HG03064 (cell line): ENCODE results near the gene SMIM7.
A peak's percentile ranks its signal among the peaks of the same experiment; 100 is the strongest.
"Not testable (repeated sequence)": the region's sequence is repeated elsewhere in the genome, so short reads cannot be mapped to it uniquely, and the experiment has no call there.

Experiments
- ATAC-seq: cut with Tn5 transposase; IDR thresholded peaks from one replicate; pipeline ENCODE4 v1.9.1; 2021; ENCODE audit warnings: low read depth; ENCODE audit not compliant: unreplicated experiment

The SMIM7 gene

GRCh38 chr19:16659832-16660708 is at the start of gene SMIM7:
SMIM7 (minus strand) TSS chr19:16660144; CDS start chr19:16660110, 34 bp downstream.
- ATAC-seq, result peak; percentile 71

- no peak for ATAC-seq
These were observed 43.7 kb upstream of the SMIM7 start for GRCh38 chr19:16703677-16704076.

GRCh38 chr19:16702123-16702522 is 42.2 kb upstream of the SMIM7 start:
- no peak for ATAC-seq

GRCh38 chr19:16698914-16699313 is 39.0 kb upstream of the SMIM7 start:
- no peak for ATAC-seq

- ATAC-seq, result no peak
These were observed 28.1 kb upstream of the SMIM7 start for GRCh38 chr19:16688084-16688483.

- ATAC-seq, result no peak
These were observed 24.3 kb upstream of the SMIM7 start for GRCh38 chr19:16684216-16684615.

GRCh38 chr19:16682539-16682938 is 22.6 kb upstream of the SMIM7 start:
- ATAC-seq, result no peak

GRCh38 chr19:16679811-16680210 is 19.9 kb upstream of the SMIM7 start:
- ATAC-seq, result no peak

GRCh38 chr19:16678498-16678897 is 18.6 kb upstream of the SMIM7 start:
- ATAC-seq, result no peak

- no peak for ATAC-seq
These were observed 17.1 kb upstream of the SMIM7 start for GRCh38 chr19:16677055-16677454.

GRCh38 chr19:16676101-16676798 is 16.3 kb upstream of the SMIM7 start:
- ATAC-seq, result no peak

GRCh38 chr19:16673839-16674238 is 13.9 kb upstream of the SMIM7 start:
- not testable (repeated sequence) for ATAC-seq

- ATAC-seq, result no peak
These were observed 13.3 kb upstream of the SMIM7 start for GRCh38 chr19:16673231-16673630.

GRCh38 chr19:16671652-16672274 is 11.8 kb upstream of the SMIM7 start:
- no peak for ATAC-seq

GRCh38 chr19:16670291-16670690 is 10.3 kb upstream of the SMIM7 start:
- no peak for ATAC-seq

- not testable (repeated sequence) for ATAC-seq
These were observed 8.8 kb upstream of the SMIM7 start for GRCh38 chr19:16668702-16669101.

- no peak for ATAC-seq
These were observed 8.2 kb upstream of the SMIM7 start for GRCh38 chr19:16668176-16668575.

GRCh38 chr19:16661480-16662034 is 1.6 kb upstream of the SMIM7 start:
- ATAC-seq, result no peak

GRCh38 chr19:16660763-16661479 is 977 bp upstream of the SMIM7 start, which contains the start of gene TMEM38A:
TMEM38A (plus strand) TSS chr19:16661139; CDS start chr19:16661218, 79 bp downstream.
- ATAC-seq, result no peak

GRCh38 chr19:16659464-16659831 is 496 bp downstream of the SMIM7 start:
- ATAC-seq, result no peak
